GM12864 (cell line): ENCODE measurements around the gene CAPN2.

ENCODE experiments used
- DNase-seq: peaks from one replicate; pipeline ENCODE4 v3.0.0-alpha.2; 2011; ENCODE audit warnings: low read depth
- H3K4me3 ChIP-seq: 2 replicates; pipeline ENCODE4 v1.5.1; 2011; ENCODE audit warnings: mild to moderate bottlenecking, low read depth, low read length, control low read depth
- TF ChIP-seq, protein P1 (sequence below): IDR thresholded peaks from 2 replicates; pipeline ENCODE4 v1.5.1; 2011; ENCODE audit warnings: low read depth, mild to moderate bottlenecking, moderate library complexity, low read length, control low read depth, inconsistent platforms; ENCODE audit errors: missing control alignments

The CAPN2 gene

GRCh38 chr1:223717123-223717522 lies 4.8 kb downstream of the CAPN2 start:
- TF ChIP-seq, protein P1, sequence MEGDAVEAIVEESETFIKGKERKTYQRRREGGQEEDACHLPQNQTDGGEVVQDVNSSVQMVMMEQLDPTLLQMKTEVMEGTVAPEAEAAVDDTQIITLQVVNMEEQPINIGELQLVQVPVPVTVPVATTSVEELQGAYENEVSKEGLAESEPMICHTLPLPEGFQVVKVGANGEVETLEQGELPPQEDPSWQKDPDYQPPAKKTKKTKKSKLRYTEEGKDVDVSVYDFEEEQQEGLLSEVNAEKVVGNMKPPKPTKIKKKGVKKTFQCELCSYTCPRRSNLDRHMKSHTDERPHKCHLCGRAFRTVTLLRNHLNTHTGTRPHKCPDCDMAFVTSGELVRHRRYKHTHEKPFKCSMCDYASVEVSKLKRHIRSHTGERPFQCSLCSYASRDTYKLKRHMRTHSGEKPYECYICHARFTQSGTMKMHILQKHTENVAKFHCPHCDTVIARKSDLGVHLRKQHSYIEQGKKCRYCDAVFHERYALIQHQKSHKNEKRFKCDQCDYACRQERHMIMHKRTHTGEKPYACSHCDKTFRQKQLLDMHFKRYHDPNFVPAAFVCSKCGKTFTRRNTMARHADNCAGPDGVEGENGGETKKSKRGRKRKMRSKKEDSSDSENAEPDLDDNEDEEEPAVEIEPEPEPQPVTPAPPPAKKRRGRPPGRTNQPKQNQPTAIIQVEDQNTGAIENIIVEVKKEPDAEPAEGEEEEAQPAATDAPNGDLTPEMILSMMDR, result no peak
- H3K4me3 ChIP-seq, result no peak overlapping the region
- DNase-seq, result no peak

DNA sequence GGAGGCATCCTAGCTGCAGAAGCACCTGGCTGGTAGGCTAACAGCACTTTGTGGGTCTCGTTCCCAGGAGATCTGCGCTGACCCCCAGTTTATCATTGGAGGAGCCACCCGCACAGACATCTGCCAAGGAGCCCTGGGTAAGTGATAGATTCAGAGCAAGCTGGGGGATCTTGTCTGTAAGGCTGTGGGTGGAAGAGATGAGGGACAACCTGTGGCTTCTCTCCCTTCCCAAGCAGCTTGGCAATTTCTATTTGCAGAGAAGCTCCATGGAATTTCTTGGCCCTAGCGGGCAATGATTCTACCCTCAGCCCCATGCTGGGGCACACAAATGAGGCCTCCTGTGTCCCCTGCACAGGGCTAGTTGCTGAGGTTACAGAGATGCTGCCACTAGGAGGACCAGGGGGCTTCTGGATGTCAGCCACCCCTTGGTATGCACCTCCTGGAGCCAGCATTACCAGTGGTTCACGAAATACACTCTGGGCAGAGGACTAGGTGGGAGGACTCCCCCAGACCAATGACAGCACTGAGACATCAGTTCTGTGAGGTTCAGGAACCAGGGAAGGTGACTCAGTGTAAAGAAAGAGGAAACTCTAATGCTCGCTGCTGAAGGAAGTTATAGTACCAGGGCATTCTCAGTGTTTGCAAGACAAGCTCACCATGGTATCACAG lies 5.5 kb downstream of the CAPN2 start:
- TF ChIP-seq, protein P1, result no peak
- no peak overlapping the region for H3K4me3 ChIP-seq
- DNase-seq, result no peak

- H3K4me3 ChIP-seq, result no peak overlapping the region
- TF ChIP-seq, protein P1, result no peak
Observed at GRCh38 chr1:223718850-223719249, 6.5 kb downstream of the CAPN2 start.

DNA sequence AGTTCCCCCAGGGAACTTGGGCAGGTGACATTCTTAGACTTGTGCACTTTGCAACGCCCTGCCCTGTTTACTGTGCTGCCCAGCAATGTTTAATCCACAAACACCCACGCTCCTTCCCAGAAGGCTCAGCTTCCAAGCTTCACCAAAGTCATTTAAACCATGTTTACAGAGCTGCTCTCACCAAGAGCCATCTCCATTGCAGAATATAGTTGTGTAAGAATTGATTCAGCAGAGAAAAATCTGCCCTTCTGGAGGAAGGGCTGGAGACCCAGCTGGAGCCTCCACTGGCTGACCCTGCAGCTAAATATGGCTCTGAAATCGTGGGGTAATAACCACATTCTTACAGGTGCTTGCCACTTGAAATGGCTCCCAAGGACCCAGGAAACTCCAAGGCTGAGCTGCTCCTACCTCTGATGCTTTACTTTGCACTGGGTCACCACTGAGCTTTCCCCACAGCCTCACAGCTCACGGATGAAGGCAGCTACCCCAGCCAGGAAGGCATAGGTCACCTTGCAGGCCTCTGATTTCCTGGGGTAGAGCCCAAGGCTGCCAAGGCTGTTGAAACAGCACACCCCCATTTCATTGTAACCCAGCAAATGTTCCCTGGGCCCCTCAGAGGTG lies 8.7 kb downstream of the CAPN2 start:
- TF ChIP-seq, protein P1, result no peak
- no peak overlapping the region for H3K4me3 ChIP-seq
- no peak for DNase-seq

More at GRCh38 chr1:223718850-223719249, 6.5 kb downstream of the CAPN2 start:
- DNase-seq, result no peak

DNA sequence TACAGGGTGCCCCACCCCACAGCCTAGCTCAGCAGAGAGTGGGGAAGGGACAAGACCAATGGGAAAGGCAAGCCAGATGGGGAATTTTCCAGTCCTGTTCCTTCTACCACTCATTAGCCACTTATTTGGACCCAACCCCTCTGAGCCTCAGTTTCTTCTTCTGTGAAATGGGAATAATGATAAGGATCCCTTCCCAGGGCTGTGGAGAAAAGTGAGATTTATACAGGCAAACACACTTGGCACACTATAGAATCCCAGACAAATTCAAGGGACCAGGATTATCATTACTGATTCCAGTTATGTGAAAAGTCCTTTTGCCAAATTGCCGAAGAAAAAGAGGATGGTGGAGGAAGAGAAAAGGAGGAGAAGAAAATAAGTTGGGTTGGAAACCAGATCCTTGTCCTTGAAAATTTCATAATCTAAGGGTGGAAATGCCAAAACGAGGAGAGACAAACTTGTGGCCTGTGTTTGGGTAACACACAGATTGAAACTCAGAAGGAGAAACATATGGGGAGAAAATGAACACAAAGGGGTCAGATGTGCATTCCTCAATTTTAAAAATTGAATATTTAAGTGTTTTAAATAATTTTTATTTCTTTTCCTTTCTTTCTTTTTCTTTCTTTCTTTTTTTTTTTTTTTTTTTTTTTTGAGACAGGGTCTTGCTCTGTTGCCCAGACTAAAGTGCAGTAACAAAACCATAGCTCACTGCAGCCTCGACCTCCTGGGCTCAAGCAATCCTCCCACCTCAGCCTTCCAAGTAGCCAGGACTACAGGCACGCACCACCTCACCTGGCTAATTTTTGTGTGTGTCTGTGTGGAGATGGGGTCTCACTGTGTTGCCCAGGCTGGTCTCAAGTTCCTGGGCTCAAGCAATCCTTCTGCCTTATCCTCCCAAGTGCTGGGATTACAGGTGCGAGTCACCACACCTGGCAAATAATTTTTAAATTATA lies 9.6 kb downstream of the CAPN2 start:
- no peak overlapping the region for H3K4me3 ChIP-seq
- no peak for DNase-seq
- TF ChIP-seq, protein P1, result no peak

DNA sequence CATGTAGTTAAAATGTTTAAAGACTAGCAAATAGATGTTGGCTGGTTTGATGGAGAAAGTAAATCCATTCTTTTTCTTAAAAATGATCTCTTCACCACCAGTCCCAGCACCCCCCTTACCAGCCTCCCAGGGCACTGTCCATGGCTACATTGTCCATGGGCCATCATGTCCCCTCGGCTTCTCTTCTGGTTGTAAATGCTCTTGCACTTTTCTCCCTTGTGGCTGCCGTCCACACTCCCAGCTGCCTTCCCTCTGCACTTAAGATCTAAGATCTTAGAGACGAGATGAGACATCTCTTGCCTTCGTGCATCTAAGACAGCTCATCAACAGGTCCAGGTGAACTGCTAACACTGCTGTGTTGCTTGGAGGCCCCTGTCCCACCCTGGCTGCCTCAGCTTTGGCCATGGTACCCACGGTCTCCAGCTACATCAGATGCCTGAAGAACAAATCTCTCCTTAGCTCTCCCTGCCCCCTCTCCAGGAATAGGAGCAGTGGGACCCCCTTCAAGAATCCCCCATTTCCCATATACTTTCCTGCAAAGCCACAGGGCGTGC lies 11.1 kb downstream of the CAPN2 start:
- no peak for DNase-seq
- TF ChIP-seq, protein P1, result no peak
- no peak overlapping the region for H3K4me3 ChIP-seq
